Panc1 (cell line): ENCODE measurements around the gene KCNJ5. TPM values are rescaled to one million over a fixed set of nuclear protein-coding genes. Genes with fewer than 3 reads are reported as not detected.

Experiments used
- ATAC-seq: fragments of 200-7000 bp; cut with Tn5 transposase; 2 replicates; pipeline ENCODE4 v1.9.1; 2020; ENCODE audit warnings: mild to moderate bottlenecking, moderate library complexity
- BruUV-seq: library from RNA; stranded (reverse); fragments of 400-500 nt; replicated peaks from 2 replicates; lab custom pipeline; 2021; lab: Mats Ljungman, UMichigan
- CTCF ChIA-PET: fragments of 300-600 bp; sonication (Branson Sonifier 250); formaldehyde crosslinking; loops from one replicate; lab custom pipeline; 2022; ENCODE audit warnings: antibody characterized with exemption; lab: Charles Lee
- POLR2A ChIA-PET: fragments of 300-600 bp; sonication (Branson Sonifier 250); formaldehyde crosslinking; loops from one replicate; lab custom pipeline; 2022; ENCODE audit warnings: antibody characterized with exemption; lab: Charles Lee
- DNase-seq: peaks from one replicate; pipeline ENCODE4 v3.0.0-alpha.2; 2010; ENCODE audit warnings: low read depth, low spot score
- H3K27ac ChIP-seq: 2 replicates; pipeline ENCODE4 v1.5.1; 2011; ENCODE audit warnings: mild to moderate bottlenecking, low read length, inconsistent platforms
- H3K27me3 ChIP-seq: fragments of 200-500 bp; sonication (Bioruptor generic); 2 replicates; pipeline ENCODE4 v1.6.0; 2014; ENCODE audit warnings: low read length, inconsistent platforms; ENCODE audit not compliant: control insufficient read depth, insufficient read depth
- H3K36me3 ChIP-seq: fragments of 200-500 bp; sonication (Bioruptor generic); 2 replicates; pipeline ENCODE4 v1.5.1; 2014; ENCODE audit warnings: inconsistent platforms, mild to moderate bottlenecking, low read length, moderate library complexity; ENCODE audit not compliant: control insufficient read depth, insufficient read depth
- H3K4me1 ChIP-seq: 2 replicates; pipeline ENCODE4 v1.5.1; 2011; ENCODE audit warnings: inconsistent platforms, mild to moderate bottlenecking, low read length, moderate library complexity; ENCODE audit not compliant: control insufficient read depth, insufficient read depth
- H3K4me3 ChIP-seq, 2 experiments: 2 replicates each; pipeline ENCODE4 v1.5.1; 2011 to 2012; ENCODE audit warnings: low read depth in 2 of 2, low read length in 2 of 2, mild to moderate bottlenecking in 2 of 2, inconsistent platforms in 1 of 2, moderate library complexity in 1 of 2
- H3K9me3 ChIP-seq: fragments of 200-500 bp; sonication (Bioruptor generic); 2 replicates; pipeline ENCODE4 v1.5.1; 2014; ENCODE audit warnings: low read depth, mild to moderate bottlenecking, inconsistent platforms, low read length, moderate library complexity; ENCODE audit not compliant: control insufficient read depth, insufficient read depth
- CTCF ChIP-seq: fragments of 450-650 bp; IDR thresholded peaks from 2 replicates; pipeline ENCODE4 v1.5.1; 2017; ENCODE audit warnings: mild to moderate bottlenecking
- POLR2AphosphoS5 ChIP-seq: IDR thresholded peaks from 2 replicates; pipeline ENCODE4 v1.6.1; 2012; ENCODE audit warnings: mild to moderate bottlenecking, low read depth, low read length, moderate library complexity
- REST ChIP-seq, 2 experiments: IDR thresholded peaks; 2 replicates each; pipeline ENCODE4 v1.6.1; 2011 to 2012; ENCODE audit warnings: low read depth in 2 of 2, control low read depth in 1 of 2, low read length in 1 of 2, mild to moderate bottlenecking in 1 of 2, moderate library complexity in 1 of 2; ENCODE audit not compliant: insufficient read depth in 1 of 2
- SIN3A ChIP-seq: IDR thresholded peaks from 2 replicates; pipeline ENCODE4 v1.6.1; 2012; ENCODE audit warnings: low read depth, mild to moderate bottlenecking, low read length, moderate library complexity, borderline replicate concordance; ENCODE audit not compliant: insufficient read depth
- TCF7L2 ChIP-seq: IDR thresholded peaks from 2 replicates; pipeline ENCODE4 v1.6.1; 2011; ENCODE audit warnings: mild to moderate bottlenecking, low read depth, low read length, inconsistent platforms
- in situ Hi-C: cut with HindIII; loops from 2 replicates; pipeline ENCODE4 v1.10.0; 2016; ENCODE audit warnings: low sequenced_read_pairs, low pct_unique_long_range_greater_than_20kb
- intact Hi-C: fragments of 100-400 bp; cut with micrococcal nuclease; formaldehyde crosslinking; loops from one replicate; pipeline ENCODE4 v1.10.0; 2022; ENCODE audit not compliant: unreplicated experiment
- total RNA-seq: library from RNA; stranded (reverse); gene quantifications from one replicate; pipeline ENCODE4 v1.2.1, GENCODE V29; 2021; ENCODE audit not compliant: unreplicated experiment

KCNJ5 gene
- total RNA-seq, 1 experiment from 2014 or later: 0.28 TPM

GRCh38 chr11:128931668-128932067, 40.5 kb downstream of the KCNJ5 start:
- Histone ChIP-seq H3K4me3 (no peak overlapping the region), H3K36me3 (no peaks in the 10 kb centered on the region), H3K27me3 (no peaks in the 10 kb centered on the region), H3K4me1 (no peaks in the 10 kb centered on the region), H3K27ac (no peak overlapping the region), H3K9me3 (no peaks in the 10 kb centered on the region)
- ATAC-seq: no peak
- TF ChIP-seq SIN3A: no peak
- TF ChIP-seq POLR2AphosphoS5: no peak
- no peak for TF ChIP-seq TCF7L2
- TF ChIP-seq CTCF: no peak
- TF ChIP-seq REST (IDR thresholded peaks at IDR 0.05; ENCODE audit: insufficient read depth in 1 of 2, low read depth in 2 of 2, low read length in 1 of 2): no peak
- no TSS peak for BruUV-seq
- POLR2A ChIA-PET: no interaction called here
- intact Hi-C loops (no loop called here), in situ Hi-C loops (no loop called here)
- DNase-seq: no peak
- CTCF ChIA-PET: no interaction called here

GRCh38 chr11:128933481-128934178, 42.5 kb downstream of the KCNJ5 start:
- POLR2A ChIA-PET: no interaction called here
- H3K27ac ChIP-seq: no peak overlapping the region
- no TSS peak for BruUV-seq
- no peaks in the 10 kb centered on the region for H3K9me3 ChIP-seq
- CTCF ChIA-PET: no interaction called here
- no peak for TF ChIP-seq REST (IDR thresholded peaks at IDR 0.05; ENCODE audit: insufficient read depth in 1 of 2, low read depth in 2 of 2, low read length in 1 of 2)
- TF ChIP-seq POLR2AphosphoS5: no peak
- H3K4me3 ChIP-seq: no peak overlapping the region
- H3K4me1 ChIP-seq: no peaks in the 10 kb centered on the region
- no peaks in the 10 kb centered on the region for H3K27me3 ChIP-seq
- ATAC-seq (no peak), DNase-seq (no peak)
- no peaks in the 10 kb centered on the region for H3K36me3 ChIP-seq
- in situ Hi-C loops (no loop called here), intact Hi-C loops (no loop called here)
